ENCODE results near the gene CUL7.
"Not testable (repeated sequence)": the region's sequence is repeated elsewhere in the genome, so short reads cannot be mapped to it uniquely, and the experiment has no call there.

The CUL7 gene

GRCh38 chr6:43013097-43013842 lies 40.4 kb downstream of the CUL7 start:
- DNase-seq = no peak

- DNase-seq = no peak
Measured at GRCh38 chr6:43012364-43012763, 41.3 kb downstream of the CUL7 start.

- DNase-seq = no peak
Measured at GRCh38 chr6:43011207-43011606, 42.4 kb downstream of the CUL7 start.

GRCh38 chr6:43009124-43009523 lies 44.5 kb downstream of the CUL7 start:
- no peak for DNase-seq

GRCh38 chr6:43007126-43007525 lies 46.5 kb downstream of the CUL7 start:
- DNase-seq = no peak

- DNase-seq = no peak
Measured at GRCh38 chr6:43006251-43006650, 47.4 kb downstream of the CUL7 start.

GRCh38 chr6:43005844-43006243 lies 47.8 kb downstream of the CUL7 start:
- no peak for DNase-seq

GRCh38 chr6:43001843-43002242 lies 51.8 kb downstream of the CUL7 start:
- DNase-seq = no peak

GRCh38 chr6:42998205-42998604 lies 55.4 kb downstream of the CUL7 start:
- DNase-seq = not testable (repeated sequence)

- DNase-seq = no peak
Measured at GRCh38 chr6:42996513-42996912, 57.1 kb downstream of the CUL7 start.

GRCh38 chr6:42993445-42993844 lies 60.2 kb downstream of the CUL7 start:
- DNase-seq = no peak

GRCh38 chr6:42989923-42990322 lies 63.7 kb downstream of the CUL7 start:
- no peak for DNase-seq

- no peak for DNase-seq
Measured at GRCh38 chr6:42988486-42989020, 65.1 kb downstream of the CUL7 start.

Measured in activated gamma-delta T cell treated with Interleukin-2 at 50 U/mL for 16 hours (primary cell).